ENCODE data around the gene TSHZ1. TPM values are rescaled to one million over a fixed set of nuclear protein-coding genes. Genes with fewer than 3 reads are reported as not detected.
A peak's percentile ranks its signal among the peaks of the same experiment; 100 is the strongest.

Gene TSHZ1
- total RNA-seq, 1 donor from 2014 or later, result 33.5 TPM

DNA sequence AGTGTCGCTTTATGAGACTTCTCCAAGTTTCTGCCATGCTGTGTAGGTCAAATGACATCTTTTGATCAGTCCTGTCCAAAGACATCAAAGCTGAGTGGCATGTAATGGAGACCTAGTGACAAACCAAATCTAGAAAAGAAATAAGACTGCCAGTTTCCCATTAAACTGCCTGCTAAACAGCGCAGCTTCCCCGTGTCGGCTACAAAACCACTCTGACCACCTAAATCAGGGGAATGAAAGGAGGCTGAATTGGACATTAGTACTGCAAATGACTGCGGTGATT is 57.7 kb downstream of the TSHZ1 start:
- no peak for DNase-seq (ENCODE audit: extremely low read depth, low read depth, low spot score)

DNA sequence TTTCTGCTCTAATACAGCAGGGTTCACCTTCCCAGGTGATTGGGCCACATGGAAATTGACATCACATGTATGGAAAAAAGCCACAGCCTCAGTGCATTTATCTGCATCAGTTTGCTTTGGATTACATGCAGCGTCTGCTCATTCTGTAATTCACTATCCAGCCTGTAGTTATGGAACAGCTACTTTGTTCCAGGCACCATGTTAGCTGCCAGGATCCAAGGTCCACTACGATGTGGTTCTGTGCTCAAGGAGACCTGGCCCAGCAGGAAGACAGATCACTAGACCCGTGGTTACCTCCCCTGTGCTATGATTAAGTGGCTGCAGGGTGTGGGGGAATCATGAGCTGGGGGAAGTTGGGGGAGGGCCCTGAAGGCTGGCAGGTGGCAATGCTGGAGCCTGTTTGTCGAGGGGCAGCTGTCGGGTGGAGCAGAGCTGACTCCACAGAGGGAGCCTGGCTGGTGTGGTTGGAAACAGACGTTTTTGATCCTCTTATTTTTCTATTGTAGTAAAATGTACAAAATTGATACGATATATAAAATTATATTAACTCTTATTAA is 58.6 kb downstream of the TSHZ1 start:
- no peak for DNase-seq (ENCODE audit: extremely low read depth, low read depth, low spot score)

DNA sequence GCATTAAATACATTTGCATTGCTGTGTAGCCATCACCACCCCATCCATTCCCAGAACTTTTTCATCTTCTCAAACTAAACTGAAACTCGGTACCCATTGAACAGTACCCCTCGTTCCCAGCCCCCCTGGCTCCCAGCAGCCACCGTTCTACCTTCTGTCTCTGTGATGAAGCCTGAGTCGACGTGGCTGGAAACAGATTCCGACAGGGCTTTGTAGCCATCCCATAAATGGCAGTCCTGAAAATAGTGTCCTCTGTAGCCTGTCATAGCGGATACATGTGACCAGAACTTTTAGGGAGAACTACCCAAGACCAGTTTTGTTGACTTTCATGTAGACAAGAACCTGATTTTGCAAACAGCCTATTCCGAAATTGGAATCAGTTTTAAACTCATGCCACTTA is 59.1 kb downstream of the TSHZ1 start:
- no peak for DNase-seq (ENCODE audit: extremely low read depth, low read depth, low spot score)

DNA sequence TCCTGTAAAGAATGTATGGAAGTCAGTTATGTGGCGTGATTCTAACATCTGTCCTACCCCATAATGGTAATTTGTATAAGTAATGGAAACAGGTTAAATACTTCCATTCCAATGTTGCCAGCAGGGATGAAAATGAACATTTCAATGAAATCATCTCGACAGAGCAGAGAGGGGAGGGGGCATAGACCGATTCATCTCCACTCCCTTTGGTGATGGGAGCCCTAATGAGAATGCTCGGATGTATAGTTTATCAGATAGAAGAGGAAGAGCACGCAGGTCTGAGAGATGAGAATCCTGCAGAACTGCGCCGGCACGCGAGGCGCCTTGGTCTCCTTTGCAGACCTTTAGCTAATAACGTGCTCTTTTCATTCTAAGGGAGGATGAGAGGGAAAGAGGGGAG is 61.4 kb downstream of the TSHZ1 start:
- no peak for DNase-seq (ENCODE audit: extremely low read depth, low read depth, low spot score)

DNA sequence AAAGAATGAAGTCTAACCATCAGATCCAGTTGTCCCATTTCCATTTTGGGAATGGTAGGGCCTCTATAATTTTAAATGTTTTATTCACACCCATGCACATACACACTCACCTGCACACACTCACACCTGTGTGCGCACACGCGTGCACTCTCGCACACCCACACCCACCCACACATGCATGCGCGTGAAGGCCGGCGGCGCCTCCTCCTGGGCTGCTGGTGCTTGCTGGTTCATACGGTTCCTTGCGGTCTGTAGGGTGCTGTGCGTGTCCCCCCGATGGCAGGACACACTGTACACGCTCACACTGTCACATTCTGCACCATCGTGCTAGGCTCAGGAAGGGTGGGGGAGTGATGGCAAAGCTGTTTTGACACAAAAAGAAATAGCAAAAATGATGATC is 63.2 kb downstream of the TSHZ1 start:
- no peak for DNase-seq (ENCODE audit: extremely low read depth, low read depth, low spot score)

DNA sequence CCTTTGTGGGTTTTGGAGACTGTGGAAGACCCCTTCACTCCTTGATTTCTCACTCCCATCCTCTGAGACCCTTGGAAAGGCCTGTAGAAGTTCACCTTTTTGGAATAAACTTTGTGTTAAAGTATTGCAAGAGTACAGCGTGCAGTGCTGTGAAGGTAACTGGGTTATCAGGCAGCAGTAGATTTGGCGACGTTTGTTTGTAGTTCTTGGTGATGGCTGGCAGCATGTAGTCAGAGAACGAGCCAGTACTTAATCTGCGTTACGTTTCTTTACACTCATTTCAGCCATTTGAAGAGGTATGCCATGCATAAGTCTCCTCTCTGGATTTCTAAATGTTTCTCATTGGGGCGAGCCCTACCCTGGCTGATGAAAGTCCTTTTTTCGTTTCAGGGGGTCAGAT is 64.6 kb downstream of the TSHZ1 start:
- no peak for DNase-seq (ENCODE audit: extremely low read depth, low read depth, low spot score)

DNA sequence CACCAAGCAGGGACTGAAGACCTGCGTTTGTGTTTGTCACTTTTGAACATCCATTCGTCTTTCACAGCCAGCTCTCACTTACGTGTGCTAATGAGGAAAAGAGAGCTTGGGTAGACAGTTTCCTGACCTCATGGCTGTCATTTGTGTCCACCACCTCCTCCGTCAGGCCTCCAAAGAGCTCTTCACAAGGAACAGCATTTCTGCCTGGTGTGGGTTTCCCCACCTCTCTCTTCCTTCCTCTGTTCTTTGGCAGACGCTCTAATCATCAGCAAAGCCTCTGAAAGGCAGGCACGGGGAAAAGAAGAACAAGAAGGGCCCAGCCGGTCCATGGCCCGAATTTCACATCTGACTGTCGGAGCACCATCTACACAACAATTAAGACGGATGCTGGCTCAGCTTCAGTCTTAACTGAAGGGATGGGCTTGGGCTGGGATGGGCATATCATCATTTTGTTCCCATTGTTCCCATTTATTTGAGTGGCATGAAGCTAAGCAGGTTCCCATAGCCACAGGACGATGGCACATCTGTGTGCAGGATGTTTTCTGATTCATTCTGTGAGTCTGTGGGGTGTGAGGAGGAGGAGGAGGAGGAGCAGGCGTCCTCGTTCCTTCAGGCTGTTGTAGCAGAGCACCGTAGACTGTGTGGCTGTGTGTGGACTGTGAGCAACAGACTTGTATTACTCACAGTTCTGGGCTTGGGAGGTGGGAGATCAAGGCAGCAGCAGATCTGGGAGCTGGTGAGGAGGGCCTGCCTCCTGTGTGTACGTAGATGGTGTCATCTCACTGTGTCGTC is 66.4 kb downstream of the TSHZ1 start:
- DNase-seq (ENCODE audit: extremely low read depth, low read depth, low spot score), result no peak

DNA sequence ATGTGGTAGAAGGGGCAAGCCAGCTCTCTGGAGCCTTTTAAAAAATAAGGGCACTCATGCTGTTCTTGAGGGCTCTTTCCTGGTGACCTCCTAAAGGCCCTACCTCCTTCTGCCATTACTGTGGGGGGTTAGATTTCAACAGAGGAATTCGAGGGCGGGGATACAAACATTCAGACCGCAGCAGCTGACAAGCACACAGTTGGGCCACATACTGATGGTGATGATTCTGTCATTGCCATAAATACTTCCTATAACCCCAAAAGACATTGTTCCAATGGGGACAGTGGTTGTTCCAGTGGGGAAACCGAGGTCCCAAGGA is 67.0 kb downstream of the TSHZ1 start:
- DNase-seq (ENCODE audit: extremely low read depth, low read depth, low spot score), result no peak

DNA sequence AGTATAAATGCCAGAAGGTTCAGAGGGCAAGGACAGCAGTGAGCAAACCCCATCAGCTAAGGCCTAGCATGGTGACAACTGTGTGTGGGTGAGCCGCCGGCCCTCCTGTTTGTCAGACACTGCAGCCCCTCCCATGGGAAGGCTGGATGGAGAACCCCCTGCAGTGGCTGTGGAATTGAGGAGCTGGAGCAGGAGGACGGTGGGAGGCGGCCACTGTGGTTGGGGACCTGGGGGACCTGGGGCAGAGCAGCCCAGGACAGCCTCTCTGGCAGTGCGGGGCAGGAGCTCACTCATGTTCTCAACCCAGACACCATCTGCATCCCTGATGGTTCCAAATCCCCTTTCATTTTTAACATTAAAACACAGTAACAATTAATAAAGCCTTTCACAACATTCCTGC is 68.8 kb downstream of the TSHZ1 start:
- no peak for DNase-seq (ENCODE audit: extremely low read depth, low read depth, low spot score)

DNA sequence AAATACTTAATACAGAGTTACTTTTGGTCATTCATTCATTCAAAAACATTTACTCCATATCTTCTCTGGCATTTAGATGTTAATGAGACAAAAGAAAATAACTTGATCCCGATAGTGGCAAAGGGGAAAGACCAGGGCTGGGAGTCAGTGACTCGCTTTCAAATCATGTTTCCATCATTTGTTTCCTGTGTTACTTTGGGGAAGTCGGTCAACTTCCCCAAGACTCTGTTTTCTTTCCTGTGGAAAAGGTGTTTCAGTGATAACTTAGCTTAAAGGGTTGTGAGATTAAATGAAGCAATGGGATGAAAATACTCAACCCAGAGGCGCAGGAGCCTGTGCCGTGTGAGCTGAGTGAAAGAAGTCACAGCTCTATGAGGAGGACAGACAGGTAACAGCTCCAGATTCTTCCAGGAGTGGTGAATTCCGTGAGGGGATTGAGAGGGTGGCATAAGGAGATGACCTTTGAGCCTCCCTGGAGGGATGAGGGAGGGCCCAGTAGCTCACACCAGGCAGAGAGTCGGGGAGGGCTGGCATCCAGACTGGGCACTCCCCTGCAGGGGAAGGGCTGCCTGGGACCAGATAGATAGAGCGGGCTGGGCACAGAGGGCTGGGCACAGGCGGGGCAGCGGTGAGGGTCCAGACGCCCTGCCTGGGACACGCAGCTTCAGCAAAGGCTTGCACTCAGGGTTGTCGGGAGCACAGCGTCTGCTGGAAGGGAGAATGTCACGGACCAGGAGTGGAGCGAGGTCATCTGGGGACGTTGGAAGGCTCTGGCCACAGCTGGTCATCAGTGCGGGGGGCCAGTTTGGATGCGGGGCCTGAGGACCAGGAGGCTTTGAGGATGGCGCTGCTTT is 70.1 kb downstream of the TSHZ1 start:
- DNase-seq (ENCODE audit: extremely low read depth, low read depth, low spot score), result peak; percentile 63

DNA sequence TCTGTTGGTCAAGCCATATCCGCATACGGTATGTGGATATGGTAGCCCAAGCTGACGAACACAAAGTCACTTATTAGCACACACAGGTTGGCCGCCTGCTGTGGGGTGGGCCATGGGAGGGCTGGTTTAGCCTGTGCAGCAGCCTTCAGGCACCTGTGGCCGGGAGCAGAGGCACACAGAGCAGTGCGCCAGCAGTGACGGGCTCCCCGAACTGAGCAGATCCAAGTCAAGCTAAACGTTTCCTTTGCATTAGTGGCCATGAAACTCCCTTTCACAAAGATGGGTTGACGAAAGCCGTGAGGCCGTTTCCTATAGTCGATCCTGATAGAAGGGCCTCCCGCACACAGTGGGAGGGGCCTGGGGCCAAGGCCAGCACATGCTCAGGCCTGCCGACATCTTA is 72.1 kb downstream of the TSHZ1 start:
- DNase-seq (ENCODE audit: extremely low read depth, low read depth, low spot score), result no peak

DNA sequence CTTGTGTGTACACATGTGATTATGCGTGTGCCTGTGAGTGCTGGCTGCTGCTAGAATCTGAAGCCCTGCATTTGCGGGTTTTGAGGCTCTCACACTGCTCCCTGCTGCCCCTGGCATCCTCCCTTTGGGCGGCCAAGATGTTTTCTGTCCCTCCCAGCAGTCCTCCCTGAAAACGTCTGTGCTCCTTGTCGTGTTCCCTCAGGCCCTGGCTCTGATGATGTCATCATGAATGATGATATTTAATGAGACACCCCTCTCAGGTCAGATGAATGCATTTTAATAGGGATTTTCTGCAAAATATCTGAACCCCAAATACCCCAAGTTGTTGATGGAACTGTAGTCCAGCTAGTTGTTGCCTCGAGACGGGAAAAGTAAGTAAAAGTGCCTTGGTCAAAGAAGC is 73.1 kb downstream of the TSHZ1 start:
- no peak for DNase-seq (ENCODE audit: extremely low read depth, low read depth, low spot score)

DNA sequence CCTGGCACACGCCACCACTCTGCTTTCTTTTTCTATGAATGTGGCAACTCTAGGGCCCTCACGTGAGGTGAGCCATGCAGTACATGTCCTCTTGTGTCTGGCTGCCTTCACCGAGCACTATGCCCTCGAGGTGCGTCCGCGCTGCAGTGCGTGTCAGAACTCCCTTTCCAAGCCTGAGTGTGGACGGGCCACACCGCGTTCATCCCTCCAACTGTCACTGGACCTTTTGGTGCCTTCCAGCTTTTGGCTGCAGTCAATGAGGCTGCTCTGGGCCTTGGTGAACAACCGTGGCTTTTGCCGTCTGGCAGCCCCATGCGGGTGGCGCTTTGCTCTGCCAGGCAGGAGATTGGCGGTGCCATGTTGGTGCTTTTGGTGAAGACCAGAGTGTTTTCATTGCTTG is 74.0 kb downstream of the TSHZ1 start:
- no peak for DNase-seq (ENCODE audit: extremely low read depth, low read depth, low spot score)

DNA sequence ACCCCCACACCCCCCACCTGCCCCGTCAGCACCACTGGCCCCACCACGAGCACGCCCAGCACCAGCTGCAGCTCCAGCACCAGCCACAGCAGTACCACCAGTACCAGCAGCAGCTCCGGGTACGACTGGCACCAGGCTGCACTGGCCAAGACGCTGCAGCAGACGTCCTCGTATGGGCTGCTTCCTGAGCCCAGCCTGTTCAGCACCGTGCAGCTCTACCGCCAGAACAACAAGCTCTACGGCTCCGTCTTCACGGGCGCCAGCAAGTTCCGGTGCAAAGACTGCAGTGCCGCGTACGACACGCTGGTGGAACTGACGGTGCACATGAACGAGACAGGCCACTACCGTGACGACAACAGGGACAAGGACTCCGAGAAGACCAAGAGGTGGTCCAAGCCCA is 75.3 kb downstream of the TSHZ1 start:
- no peak for DNase-seq (ENCODE audit: extremely low read depth, low read depth, low spot score)

DNA sequence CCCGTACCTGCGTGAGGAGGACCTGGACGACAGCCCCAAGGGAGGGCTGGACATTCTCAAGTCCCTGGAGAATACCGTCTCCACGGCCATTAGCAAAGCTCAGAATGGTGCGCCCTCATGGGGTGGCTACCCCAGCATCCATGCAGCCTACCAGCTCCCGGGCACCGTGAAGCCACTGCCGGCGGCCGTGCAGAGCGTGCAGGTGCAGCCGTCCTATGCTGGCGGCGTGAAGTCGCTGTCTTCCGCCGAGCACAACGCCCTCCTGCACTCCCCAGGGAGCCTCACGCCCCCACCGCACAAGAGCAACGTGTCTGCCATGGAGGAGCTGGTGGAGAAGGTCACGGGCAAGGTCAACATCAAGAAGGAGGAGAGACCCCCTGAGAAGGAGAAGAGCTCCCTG is 76.4 kb downstream of the TSHZ1 start:
- no peak for DNase-seq (ENCODE audit: extremely low read depth, low read depth, low spot score)

DNA sequence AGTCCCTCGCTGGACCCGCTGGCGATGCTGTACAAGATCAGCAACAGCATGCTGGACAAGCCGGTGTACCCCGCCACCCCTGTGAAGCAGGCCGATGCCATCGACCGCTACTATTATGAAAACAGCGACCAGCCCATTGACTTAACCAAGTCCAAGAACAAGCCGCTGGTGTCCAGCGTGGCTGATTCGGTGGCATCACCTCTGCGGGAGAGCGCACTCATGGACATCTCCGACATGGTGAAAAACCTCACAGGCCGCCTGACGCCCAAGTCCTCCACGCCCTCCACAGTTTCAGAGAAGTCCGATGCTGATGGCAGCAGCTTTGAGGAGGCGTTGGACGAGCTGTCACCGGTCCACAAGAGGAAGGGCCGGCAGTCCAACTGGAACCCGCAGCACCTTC is 77.1 kb downstream of the TSHZ1 start:
- DNase-seq (ENCODE audit: extremely low read depth, low read depth, low spot score), result no peak

DNA sequence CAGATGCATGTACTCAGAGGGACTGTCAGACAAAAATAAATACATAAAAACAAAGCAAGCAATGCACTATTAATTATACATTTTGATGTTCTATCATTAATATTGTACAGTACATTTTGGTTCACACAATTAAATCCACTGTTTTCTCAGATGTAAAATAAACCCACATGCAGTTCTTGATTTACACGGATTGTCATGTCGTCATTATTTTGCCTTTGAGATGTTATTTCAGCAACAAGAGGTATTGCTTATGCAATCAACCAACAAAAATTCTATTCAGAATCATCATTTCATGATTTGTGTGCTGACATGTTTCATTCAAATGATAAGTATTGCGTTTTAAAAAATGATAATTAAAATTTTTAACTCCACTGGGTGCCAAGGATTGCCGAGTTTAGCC is 79.2 kb downstream of the TSHZ1 start:
- DNase-seq (ENCODE audit: extremely low read depth, low read depth, low spot score), result no peak

DNA sequence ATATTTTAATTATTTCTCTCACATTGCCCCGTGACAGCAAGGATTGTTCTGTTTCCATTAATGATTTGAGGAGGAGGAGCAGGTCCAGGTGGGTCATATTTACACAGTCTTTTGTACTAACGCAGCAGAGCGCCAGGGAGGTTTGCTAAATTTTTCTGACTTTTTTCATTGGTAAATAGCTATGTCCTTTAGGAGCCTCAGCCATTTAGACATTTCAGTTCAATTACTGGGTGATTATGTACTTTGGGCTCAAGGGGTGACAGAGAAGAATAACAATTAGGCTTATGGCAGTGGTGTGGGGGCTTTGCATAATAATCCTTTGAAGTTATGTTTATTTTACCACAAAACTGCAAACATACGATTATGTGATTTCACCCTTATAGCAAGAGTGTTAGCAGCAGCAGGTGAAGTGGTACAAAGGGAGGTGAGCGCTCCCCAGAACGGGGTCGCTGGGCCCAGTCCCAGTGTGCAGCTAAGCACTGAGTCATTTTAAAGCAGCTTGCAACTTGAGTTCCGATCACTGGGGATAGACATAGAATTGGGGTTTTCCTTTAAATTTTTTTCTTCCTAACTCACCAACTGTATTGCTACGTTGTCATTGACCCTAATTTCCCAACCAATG is 80.3 kb downstream of the TSHZ1 start:
- DNase-seq (ENCODE audit: extremely low read depth, low read depth, low spot score), result no peak

DNA sequence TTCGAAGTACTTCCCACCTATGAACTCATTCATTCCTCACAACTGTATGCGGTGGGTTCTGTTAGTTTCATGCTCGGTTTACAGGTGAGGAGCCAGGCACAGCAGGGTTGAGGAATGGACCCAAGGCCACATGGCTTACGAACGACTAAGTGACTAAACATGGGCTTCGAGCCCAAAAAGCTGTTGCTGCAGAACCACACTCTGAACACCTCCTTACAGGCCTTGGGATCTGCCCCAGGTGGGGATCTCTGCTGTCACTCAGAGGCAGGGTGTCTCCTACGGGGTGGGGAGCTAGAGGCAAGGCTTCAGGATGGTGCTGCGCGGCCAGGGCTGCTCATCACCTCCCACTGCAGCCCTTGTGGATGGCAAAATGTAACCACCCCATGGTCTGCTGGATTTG is 80.9 kb downstream of the TSHZ1 start:
- DNase-seq (ENCODE audit: extremely low read depth, low read depth, low spot score), result no peak

DNA sequence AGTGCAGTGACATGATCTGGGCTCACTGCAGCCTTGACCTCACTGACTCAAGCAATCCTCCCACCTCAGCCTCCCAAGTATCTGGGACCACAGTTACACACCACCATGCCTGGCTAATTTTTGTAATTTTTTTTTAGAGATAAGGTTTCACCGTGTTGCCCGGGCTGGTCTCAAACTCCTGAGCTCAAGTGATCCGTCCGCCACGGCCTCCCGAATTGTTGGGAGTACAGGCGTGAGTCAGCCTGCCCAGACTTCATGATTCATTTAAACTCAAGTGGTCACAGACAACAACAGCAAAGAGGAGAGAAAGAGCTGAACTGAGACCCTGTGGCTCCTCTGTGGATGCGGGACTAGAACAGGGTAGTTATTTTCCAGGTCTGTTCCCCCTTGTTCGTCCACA is 83.0 kb downstream of the TSHZ1 start:
- DNase-seq (ENCODE audit: extremely low read depth, low read depth, low spot score), result no peak

DNA sequence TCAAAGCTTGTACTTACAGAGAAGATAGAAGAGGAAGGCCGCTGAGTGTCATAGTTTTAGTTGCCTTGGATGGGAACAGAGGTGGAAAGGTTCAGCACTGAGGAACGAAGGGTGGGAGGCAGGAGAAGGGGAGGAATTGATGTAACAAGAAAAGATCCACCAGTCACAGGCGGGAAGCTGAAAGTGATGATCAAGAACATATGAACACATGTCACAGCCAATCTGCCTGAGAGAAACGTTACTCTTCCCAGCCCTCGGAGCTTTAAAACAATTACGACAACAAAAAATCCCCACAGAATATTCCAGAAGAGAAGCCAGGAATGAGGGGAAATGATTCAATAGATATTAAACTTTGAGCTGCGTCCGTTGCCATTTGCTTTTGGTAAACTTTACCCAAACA is 87.1 kb downstream of the TSHZ1 start:
- DNase-seq (ENCODE audit: extremely low read depth, low read depth, low spot score), result no peak

All from glomerular endothelial cell (primary cell).